OCI-LY3 (cell line): ENCODE results near the gene SOX9.

ENCODE experiments used
- CTCF ChIP-seq: fragments of 200-600, 300-600 bp; sonication (generic); IDR thresholded peaks from 2 replicates; pipeline ENCODE4 v1.5.1; 2014; ENCODE audit warnings: antibody characterized with exemption, low read length, low read depth
- EZH2phosphoT487 ChIP-seq: fragments of 200-600 bp; shearing (Covaris generic); IDR thresholded peaks from 2 replicates; pipeline ENCODE4 v1.6.1; 2018; ENCODE audit warnings: antibody characterized with exemption, mixed run types, low read depth

GRCh38 chr17:72150632-72151460, 30.0 kb downstream of the SOX9 start:
- TF ChIP-seq CTCF (no peak), EZH2phosphoT487 (no peak)
